ENCODE measurements around the gene INTS3. TPM values are rescaled to one million over a fixed set of nuclear protein-coding genes. Genes with fewer than 3 reads are reported as not detected.

Gene INTS3
- total and polyA plus RNA-seq, 8 donors = 11.0 to 48.2 (median 34.8) TPM

GRCh38 chr1:153742411-153743142 lies 14.7 kb downstream of the INTS3 start:
- intact Hi-C loops (cut with DNase I; ENCODE audit: low total_unique reads) = no loop called here
- Histone ChIP-seq H3K9me3 (no peaks in the 10 kb centered on the region), H3K4me1 (peaks cover 0 to 34% (median 10%) of the 10 kb centered on the region in 4 donors), H3K27me3 (no peaks in the 10 kb centered on the region), H3K36me3 (peaks cover 43 to 90% (median 86%) of the 10 kb centered on the region in 4 donors), H3K27ac (peak overlapping the region in 3 of 5 donors; percentile 26 to 56 (median 31)), H3K4me3 (no peak overlapping the region)
- DNase-seq = peak in 1 of 2 donors; percentile 65
- WGBS, 5 donors = 50 to 59% (median 54%) methylated on average over 5 of the region's 5 CpGs
- TF ChIP-seq CTCF (IDR thresholded peaks at IDR 0.05) = no peak
- no peak for TF ChIP-seq POLR2A (IDR thresholded peaks at IDR 0.05)
- TF ChIP-seq POLR2AphosphoS5 (IDR thresholded peaks at IDR 0.05) = no peak
- no peak for TF ChIP-seq EP300 (IDR thresholded peaks at IDR 0.05)

- H3K27ac ChIP-seq = peak overlapping the region in 1 of 5 donors; percentile 76
- no peaks in the 10 kb centered on the region for H3K9me3 ChIP-seq
- H3K27me3 ChIP-seq = no peaks in the 10 kb centered on the region
- intact Hi-C loops (cut with DNase I; ENCODE audit: low total_unique reads) = loop anchor here (5.0 kb wide), 1 partner anchor 63 kb away; no protein-coding TSS in a partner anchor
- peaks cover 47 to 93% (median 87%) of the 10 kb centered on the region in 4 donors for H3K36me3 ChIP-seq
- DNase-seq = no peak
- 92 to 98% (median 96%) methylated on average over 2 of the region's 2 CpGs for WGBS, 5 donors
- peaks cover 9 to 54% (median 30%) of the 10 kb centered on the region in 4 donors for H3K4me1 ChIP-seq
- no peak overlapping the region for H3K4me3 ChIP-seq
- TF ChIP-seq CTCF (IDR thresholded peaks at IDR 0.05) = no peak
- TF ChIP-seq POLR2A (IDR thresholded peaks at IDR 0.05) = no peak
- no peak for TF ChIP-seq EP300 (IDR thresholded peaks at IDR 0.05)
- TF ChIP-seq POLR2AphosphoS5 (IDR thresholded peaks at IDR 0.05) = no peak
These were observed 17.6 kb downstream of the INTS3 start for GRCh38 chr1:153745417-153745816.

GRCh38 chr1:153746174-153746573 lies 18.3 kb downstream of the INTS3 start:
- Histone ChIP-seq H3K27ac (peak overlapping the region in 1 of 5 donors; percentile 76), H3K4me1 (peaks cover 17 to 59% (median 37%) of the 10 kb centered on the region in 4 donors), H3K27me3 (no peaks in the 10 kb centered on the region), H3K9me3 (no peaks in the 10 kb centered on the region), H3K4me3 (no peak overlapping the region), H3K36me3 (peaks cover 41 to 93% (median 87%) of the 10 kb centered on the region in 4 donors)
- intact Hi-C loops (cut with DNase I; ENCODE audit: low total_unique reads) = loop anchor here (5.0 kb wide), 1 partner anchor 64 kb away; no protein-coding TSS in a partner anchor
- DNase-seq = no peak
- TF ChIP-seq POLR2A (IDR thresholded peaks at IDR 0.05) (no peak), POLR2AphosphoS5 (IDR thresholded peaks at IDR 0.05) (peak in 1 of 3 donors; percentile 58)
- WGBS, 5 donors = 86 to 94% (median 91%) methylated on average over 13 of the region's 13 CpGs

- no peak for DNase-seq
- H3K4me3 ChIP-seq = no peak overlapping the region
- 45 to 66% (median 51%) methylated on average over 2 of the region's 2 CpGs for WGBS, 5 donors
- peaks cover 48 to 93% (median 89%) of the 10 kb centered on the region in 4 donors for H3K36me3 ChIP-seq
- H3K9me3 ChIP-seq = no peaks in the 10 kb centered on the region
- peaks cover 24 to 54% (median 47%) of the 10 kb centered on the region in 4 donors for H3K4me1 ChIP-seq
- no peaks in the 10 kb centered on the region for H3K27me3 ChIP-seq
- intact Hi-C loops (cut with DNase I; ENCODE audit: low total_unique reads) = loop anchor here (5.0 kb wide), 1 partner anchor 67 kb away; no protein-coding TSS in a partner anchor
- no peak for TF ChIP-seq POLR2A (IDR thresholded peaks at IDR 0.05)
- no peak for TF ChIP-seq EP300 (IDR thresholded peaks at IDR 0.05)
- no peak for TF ChIP-seq POLR2AphosphoS5 (IDR thresholded peaks at IDR 0.05)
- no peak for TF ChIP-seq CTCF (IDR thresholded peaks at IDR 0.05)
- H3K27ac ChIP-seq = peak overlapping the region in 3 of 5 donors; percentile 73 to 77 (median 76)
These were observed 21.1 kb downstream of the INTS3 start for GRCh38 chr1:153748903-153749302.

All from stomach (tissue), 9 donors.